Measurements from ENCODE around the gene TBPL1.

The TBPL1 gene

DNA sequence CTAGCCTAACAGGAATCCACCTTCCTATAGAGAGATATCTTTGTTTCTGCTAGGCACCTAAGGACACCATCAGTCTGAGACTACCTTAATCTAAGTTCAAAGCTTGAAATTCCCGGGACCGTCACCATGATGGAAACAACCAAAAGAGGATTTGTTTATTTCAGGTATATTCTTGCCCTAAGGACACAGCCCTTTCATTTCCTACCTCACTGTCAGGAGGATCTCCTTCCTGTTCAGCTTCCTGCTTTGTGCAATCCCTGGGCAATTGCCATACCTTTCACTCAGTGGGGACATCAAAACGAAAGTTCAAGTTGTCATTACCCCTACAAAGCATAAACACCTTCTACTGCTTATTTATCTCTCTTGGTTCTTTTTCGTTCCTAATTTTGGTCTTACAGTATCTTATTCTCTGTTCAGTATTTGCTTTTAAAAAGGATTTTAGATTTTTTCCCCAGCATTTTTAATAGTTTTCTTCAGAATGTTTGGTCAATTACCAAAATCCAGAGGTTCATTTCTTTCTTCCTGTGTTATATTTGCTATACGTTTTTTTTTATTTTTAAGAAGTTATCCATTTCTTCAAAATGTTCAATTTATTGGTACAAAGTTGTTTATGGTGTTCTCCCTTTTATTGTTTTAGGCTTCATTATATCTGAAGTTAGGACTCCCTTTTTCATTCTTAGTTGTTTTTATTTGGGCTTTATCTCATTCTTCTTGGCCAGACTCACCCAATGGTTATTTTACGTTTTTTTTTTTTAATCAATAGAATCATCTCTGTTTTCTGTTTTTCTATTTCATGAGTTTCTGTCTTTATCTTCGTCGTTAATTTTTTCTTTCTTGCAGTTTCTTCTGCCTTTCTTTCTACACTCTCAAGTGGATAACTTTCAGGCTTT, 13.0 kb upstream of the TBPL1 start:
- Histone ChIP-seq H3K9me3 (ENCODE audit: low read length) (no peaks in the 10 kb centered on the region), H2AFZ (ENCODE audit: low read depth, low read length) (no peak overlapping the region), H3K36me3 (ENCODE audit: insufficient read depth, low read length) (no peaks in the 10 kb centered on the region), H3K4me3 (ENCODE audit: low read length) (no peak overlapping the region), H3K27me3 (ENCODE audit: insufficient read depth, low read length) (no peaks in the 10 kb centered on the region), H3K4me1 (ENCODE audit: insufficient read depth, low read length) (peaks cover 2% of the 10 kb centered on the region)

DNA sequence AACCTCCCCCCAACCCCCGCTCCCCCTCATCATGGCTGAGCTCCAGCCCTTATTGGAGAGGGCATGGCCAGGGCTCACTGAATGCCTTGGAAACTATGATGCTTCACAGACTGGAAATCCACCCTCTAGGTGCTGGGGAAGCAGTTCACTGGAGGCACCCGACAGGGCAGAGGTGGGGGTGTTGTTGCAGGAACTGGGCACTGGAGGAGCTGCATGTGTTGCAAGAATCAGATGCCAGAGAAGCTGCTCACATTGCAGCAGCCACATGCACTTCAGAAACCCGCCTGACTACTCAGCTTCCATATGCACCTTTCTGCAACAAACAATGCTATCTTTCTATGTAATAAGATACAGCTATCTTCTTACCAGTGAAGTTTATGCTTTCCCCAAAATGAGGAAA, 7.9 kb upstream of the TBPL1 start:
- H3K9me3 ChIP-seq (ENCODE audit: low read length), result no peaks in the 10 kb centered on the region
- H2AFZ ChIP-seq (ENCODE audit: low read depth, low read length), result no peak overlapping the region
- no peak overlapping the region for H3K4me3 ChIP-seq (ENCODE audit: low read length)
- H3K4me1 ChIP-seq (ENCODE audit: insufficient read depth, low read length), result peaks cover 2% of the 10 kb centered on the region
- H3K36me3 ChIP-seq (ENCODE audit: insufficient read depth, low read length), result no peaks in the 10 kb centered on the region
- peaks cover 2% of the 10 kb centered on the region for H3K27me3 ChIP-seq (ENCODE audit: insufficient read depth, low read length)

DNA sequence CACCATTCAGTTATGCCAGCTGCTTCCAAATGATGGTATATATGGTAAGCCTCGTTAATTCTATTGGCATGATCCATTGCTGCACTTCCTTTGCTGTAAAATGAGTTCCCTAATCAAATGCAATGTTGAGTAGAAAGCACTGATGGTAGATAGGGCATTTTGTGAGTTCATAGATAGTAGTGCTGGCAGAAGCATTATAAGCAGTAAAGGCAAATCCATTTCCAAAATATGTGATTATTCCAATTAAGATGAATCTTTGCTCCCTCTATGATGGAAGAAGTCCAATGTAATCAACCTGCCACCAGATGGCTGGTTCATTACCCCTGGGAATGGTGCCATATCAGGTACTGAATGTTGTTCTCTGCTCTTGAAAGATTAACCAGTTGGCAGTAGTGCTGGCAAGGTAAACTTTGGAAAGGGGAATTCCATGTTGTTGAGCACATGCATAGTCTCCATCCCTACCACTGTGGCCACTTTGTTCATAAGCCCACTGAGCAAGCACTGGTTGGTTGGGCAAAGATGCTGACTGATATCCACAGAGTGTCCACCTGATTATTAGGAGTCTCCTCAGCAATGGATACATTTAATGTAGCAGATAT, 5.6 kb upstream of the TBPL1 start:
- peaks cover 11% of the 10 kb centered on the region for H3K4me1 ChIP-seq (ENCODE audit: insufficient read depth, low read length)
- H3K27me3 ChIP-seq (ENCODE audit: insufficient read depth, low read length), result peaks cover 2% of the 10 kb centered on the region
- no peaks in the 10 kb centered on the region for H3K9me3 ChIP-seq (ENCODE audit: low read length)
- H3K36me3 ChIP-seq (ENCODE audit: insufficient read depth, low read length), result no peaks in the 10 kb centered on the region
- no peak overlapping the region for H2AFZ ChIP-seq (ENCODE audit: low read depth, low read length)
- no peak overlapping the region for H3K4me3 ChIP-seq (ENCODE audit: low read length)

DNA sequence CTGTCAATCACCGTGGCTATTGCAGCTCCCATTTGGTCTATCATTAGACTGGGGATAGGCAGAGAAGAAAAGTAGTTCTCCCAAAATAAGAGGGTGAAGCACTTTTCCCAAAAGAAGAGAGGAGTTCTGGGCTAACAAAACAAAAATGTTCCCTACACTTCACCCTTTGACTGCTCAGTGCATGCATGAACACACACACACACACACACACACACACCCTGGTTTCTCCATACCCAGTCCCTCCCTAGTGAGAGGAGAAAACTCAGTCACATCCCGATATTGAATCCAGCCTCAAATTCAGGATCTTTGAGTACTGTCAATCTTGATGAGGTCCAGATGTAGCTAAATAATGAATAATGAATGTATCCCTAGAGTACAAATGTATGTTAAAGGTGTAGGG, 4.6 kb upstream of the TBPL1 start:
- Histone ChIP-seq H3K4me1 (ENCODE audit: insufficient read depth, low read length) (peaks cover 11% of the 10 kb centered on the region), H3K4me3 (ENCODE audit: low read length) (no peak overlapping the region), H3K36me3 (ENCODE audit: insufficient read depth, low read length) (no peaks in the 10 kb centered on the region), H3K27me3 (ENCODE audit: insufficient read depth, low read length) (peaks cover 2% of the 10 kb centered on the region), H3K9me3 (ENCODE audit: low read length) (no peaks in the 10 kb centered on the region), H2AFZ (ENCODE audit: low read depth, low read length) (no peak overlapping the region)

DNA sequence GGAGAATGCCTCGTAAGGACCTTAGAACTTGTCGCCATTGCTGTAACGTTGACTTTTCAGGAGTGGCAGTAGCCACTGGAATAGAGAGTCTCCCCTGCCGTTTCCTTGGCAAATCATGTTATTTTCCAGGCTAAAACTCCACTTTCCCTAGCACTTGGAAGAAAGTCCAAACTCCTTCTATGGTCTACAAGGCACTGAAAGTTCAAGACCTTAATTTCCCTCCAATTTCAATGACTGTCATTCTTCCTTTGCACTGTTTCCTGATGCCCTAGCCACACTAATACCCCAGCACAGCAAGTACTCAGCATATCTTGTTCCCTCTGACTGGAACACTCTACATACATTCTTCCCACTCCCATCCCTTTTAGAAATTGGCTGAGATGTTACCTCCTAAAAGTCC, 1.8 kb upstream of the TBPL1 start:
- H3K27me3 ChIP-seq (ENCODE audit: insufficient read depth, low read length), result peaks cover 2% of the 10 kb centered on the region
- peaks cover 30% of the 10 kb centered on the region for H3K4me1 ChIP-seq (ENCODE audit: insufficient read depth, low read length)
- H3K36me3 ChIP-seq (ENCODE audit: insufficient read depth, low read length), result no peaks in the 10 kb centered on the region
- H3K9me3 ChIP-seq (ENCODE audit: low read length), result no peaks in the 10 kb centered on the region
- H3K4me3 ChIP-seq (ENCODE audit: low read length), result peak overlapping the region; percentile 63
- peak overlapping the region; percentile 93 for H2AFZ ChIP-seq (ENCODE audit: low read depth, low read length)

DNA sequence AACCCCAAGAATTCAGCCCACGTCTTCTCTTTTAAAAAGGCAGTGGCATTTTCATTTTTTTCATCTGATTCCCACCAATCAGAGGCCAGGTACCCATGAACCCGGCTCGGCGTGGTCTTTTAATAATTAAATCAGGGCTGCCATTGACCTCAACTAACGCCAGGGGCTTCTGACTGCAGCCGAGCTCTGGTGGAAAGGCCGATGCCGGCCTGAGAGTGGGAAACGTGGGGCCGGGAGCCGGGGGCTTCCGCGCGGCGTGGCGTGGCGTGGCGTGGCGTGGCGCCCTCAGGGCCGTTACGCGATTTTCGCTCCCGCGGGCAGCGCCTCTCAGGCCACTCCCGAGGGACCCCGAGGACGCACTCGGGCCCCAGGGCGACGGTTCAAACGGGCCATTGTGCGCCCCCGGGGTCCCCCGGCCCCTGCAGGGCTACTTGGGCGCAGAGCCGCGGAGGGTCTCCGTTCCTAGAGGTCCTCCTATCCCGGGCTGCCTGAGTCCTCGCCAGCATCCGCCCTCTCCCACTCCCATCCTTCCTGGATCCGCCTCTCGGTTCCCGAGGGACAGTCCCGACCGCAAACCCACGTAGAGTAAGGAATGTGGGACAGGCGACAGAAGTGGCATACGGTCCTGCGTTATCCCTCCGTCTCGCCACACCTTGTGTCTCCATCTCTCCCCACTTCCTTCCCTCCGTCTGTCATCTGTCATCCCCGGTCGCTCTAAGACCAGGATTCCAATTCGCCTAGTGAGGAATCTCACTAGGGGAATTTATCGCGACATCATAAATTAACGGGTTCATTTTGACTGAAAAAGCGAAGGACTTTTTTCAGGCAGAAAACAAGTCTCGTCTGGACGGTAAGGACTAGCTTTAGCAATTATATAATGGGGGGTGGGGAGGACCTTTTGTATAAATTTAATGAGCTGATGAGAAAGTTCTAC, 876 bp upstream of the TBPL1 start:
- H3K4me1 ChIP-seq (ENCODE audit: insufficient read depth, low read length), result peaks cover 35% of the 10 kb centered on the region
- peak overlapping the region; percentile 93 for H2AFZ ChIP-seq (ENCODE audit: low read depth, low read length)
- H3K9me3 ChIP-seq (ENCODE audit: low read length), result no peaks in the 10 kb centered on the region
- H3K36me3 ChIP-seq (ENCODE audit: insufficient read depth, low read length), result no peaks in the 10 kb centered on the region
- peaks cover 2% of the 10 kb centered on the region for H3K27me3 ChIP-seq (ENCODE audit: insufficient read depth, low read length)
- peak overlapping the region; percentile 63 for H3K4me3 ChIP-seq (ENCODE audit: low read length)

DNA sequence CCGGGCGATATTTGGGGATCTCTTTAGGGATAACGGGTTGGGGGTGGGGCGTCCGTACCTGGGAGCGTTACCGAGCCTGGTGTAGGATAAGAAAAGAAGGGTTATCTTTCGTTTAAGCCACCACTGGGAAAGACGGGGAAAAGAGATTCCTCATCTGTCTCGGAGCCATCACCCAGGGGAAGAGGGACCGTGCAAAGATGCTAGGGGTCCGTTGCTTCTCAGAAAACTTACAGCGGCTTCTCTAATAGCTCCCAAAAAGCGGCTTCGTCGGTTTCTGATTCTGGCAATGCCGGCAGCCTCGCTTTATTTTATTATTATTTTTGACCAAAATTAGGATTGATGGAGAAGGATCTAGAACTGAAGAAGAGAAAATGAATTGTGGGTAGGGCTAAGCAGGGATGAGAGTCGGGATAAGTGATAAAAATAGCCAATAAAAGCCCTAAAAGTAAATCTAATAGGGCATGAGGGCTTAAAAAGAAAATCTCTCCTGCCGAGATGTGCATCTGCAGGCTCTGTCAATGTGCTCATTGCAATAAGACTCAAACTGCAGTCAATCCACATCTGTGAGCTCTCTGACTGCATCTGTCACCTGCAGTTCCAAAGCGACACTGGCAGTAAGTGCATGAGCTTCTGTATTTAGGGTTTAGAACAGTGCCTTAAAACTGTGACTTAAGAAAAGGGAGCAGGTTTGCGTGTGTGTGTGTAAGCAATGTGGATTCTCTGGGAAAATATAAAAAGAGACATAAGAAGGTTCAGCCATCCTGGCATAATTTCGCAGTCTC, 801 bp downstream of the TBPL1 start:
- peak overlapping the region; percentile 63 for H3K4me3 ChIP-seq (ENCODE audit: low read length)
- no peaks in the 10 kb centered on the region for H3K9me3 ChIP-seq (ENCODE audit: low read length)
- peak overlapping the region; percentile 74 for H2AFZ ChIP-seq (ENCODE audit: low read depth, low read length)
- H3K27me3 ChIP-seq (ENCODE audit: insufficient read depth, low read length), result no peaks in the 10 kb centered on the region
- peaks cover 35% of the 10 kb centered on the region for H3K4me1 ChIP-seq (ENCODE audit: insufficient read depth, low read length)
- no peaks in the 10 kb centered on the region for H3K36me3 ChIP-seq (ENCODE audit: insufficient read depth, low read length)

DNA sequence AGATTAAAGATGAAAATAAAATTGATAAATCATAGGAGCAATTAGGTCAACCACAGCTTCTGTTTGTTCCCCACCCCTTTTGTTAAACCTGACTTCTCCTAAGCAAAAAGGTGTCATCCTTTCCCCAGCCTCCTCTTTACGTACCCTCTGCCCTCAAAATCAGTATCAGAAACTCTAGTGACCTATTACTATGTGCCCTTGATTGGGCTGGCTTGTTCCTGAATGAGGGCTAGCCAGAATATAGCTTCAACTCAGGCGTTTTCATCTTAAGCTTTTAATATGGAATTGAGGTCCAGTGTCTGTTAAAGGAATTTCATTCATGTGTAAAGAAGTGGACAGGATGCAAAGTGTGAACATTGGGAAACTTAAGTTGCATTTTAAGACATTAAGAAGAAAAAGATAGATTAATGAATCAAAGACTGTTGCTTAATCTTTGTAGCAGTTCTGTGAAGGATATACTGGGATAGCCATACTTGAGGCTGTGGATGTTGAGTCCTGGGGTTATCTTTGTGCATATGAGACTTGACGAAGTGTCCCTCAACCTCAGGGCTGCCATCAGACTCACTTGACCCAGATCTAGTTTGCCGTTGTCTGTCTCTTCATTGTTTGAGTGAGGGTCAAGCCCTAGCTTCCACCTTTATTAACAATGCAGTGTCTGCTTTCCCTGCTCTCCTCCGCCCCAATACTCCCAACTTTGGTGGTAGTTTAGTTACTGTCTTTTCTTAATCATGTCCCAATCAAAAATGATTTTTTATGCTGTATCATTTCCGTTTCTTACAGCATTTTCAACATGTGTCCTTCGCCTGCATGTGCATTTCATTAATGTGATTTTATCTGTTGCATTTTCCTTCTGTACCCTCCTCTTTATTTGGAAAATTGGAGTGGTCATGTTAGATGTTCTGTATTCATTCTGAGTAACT, 1.9 kb downstream of the TBPL1 start:
- H2AFZ ChIP-seq (ENCODE audit: low read depth, low read length), result no peak overlapping the region
- no peaks in the 10 kb centered on the region for H3K27me3 ChIP-seq (ENCODE audit: insufficient read depth, low read length)
- H3K4me1 ChIP-seq (ENCODE audit: insufficient read depth, low read length), result peaks cover 35% of the 10 kb centered on the region
- H3K4me3 ChIP-seq (ENCODE audit: low read length), result peak overlapping the region; percentile 63
- H3K36me3 ChIP-seq (ENCODE audit: insufficient read depth, low read length), result no peaks in the 10 kb centered on the region
- H3K9me3 ChIP-seq (ENCODE audit: low read length), result peaks cover 2% of the 10 kb centered on the region

DNA sequence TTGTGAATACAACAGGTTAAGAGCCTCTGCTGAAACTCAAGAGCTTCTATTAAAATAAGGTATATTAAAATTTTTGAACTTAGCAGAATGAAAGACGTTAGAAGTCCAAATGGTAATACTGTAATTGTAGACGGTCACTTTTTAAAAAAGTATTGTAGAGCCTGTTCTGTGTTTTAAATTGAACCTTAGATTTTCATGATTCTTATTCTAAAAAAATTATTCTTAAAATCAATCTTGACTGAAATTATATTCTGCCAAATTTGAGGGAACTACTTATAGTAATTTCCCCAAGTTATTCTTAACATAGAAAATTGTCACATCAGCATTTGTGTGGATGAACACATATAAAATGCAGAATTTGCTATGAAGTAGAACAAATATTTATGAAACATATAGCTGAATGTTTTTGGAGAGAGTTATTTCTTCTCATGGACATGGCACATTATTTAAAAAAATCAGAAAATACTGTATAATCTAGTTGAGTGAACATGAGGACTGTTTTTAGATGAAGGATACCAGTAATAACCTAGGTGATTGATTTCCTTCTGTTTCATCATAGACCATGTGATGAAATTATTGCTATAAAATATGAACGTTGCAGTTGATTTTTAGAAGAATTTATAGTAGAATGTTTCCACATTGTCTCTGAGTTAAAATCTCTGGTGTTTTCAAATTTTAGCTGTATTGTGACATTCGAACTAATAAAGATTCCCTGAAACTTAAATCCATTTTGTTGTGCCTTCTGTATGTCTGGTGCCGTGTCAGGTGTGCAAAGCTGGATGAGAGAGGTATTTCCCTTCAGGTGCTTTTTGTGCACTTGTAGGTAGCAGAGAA, 2.8 kb downstream of the TBPL1 start:
- Histone ChIP-seq H3K27me3 (ENCODE audit: insufficient read depth, low read length) (no peaks in the 10 kb centered on the region), H3K4me1 (ENCODE audit: insufficient read depth, low read length) (peaks cover 35% of the 10 kb centered on the region), H3K36me3 (ENCODE audit: insufficient read depth, low read length) (no peaks in the 10 kb centered on the region), H3K9me3 (ENCODE audit: low read length) (peaks cover 4% of the 10 kb centered on the region), H3K4me3 (ENCODE audit: low read length) (peak overlapping the region; percentile 63), H2AFZ (ENCODE audit: low read depth, low read length) (no peak overlapping the region)

DNA sequence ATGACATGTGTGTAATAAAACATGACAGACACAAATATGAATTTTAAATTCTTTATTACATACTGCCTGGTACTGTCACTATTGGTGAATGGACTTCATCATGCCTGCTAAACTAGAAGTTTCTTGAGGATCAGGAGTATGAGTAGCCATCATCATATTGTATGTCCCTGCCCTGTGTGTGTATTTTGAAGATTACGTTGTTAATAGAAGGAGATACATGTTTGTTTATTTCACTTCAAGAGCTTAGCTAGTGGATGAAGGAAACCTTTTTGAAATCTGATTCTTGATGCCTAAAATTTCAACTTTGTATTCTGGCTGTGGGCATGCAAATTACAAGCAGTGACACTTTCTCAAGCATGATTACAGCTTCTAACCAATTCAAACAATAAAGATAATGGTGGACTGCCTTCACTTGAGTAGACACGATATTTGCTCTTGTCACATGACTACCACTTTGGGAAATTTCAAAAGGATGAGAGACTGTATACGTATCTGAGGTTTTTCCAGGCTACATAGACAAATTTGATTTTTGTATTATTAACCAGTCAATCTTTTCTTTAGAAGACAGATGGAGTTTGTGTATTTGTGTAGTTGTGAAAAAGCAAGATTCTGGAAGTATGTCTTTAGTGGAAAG, 3.5 kb downstream of the TBPL1 start:
- H3K9me3 ChIP-seq (ENCODE audit: low read length), result peaks cover 4% of the 10 kb centered on the region
- no peak overlapping the region for H3K4me3 ChIP-seq (ENCODE audit: low read length)
- H2AFZ ChIP-seq (ENCODE audit: low read depth, low read length), result no peak overlapping the region
- no peaks in the 10 kb centered on the region for H3K27me3 ChIP-seq (ENCODE audit: insufficient read depth, low read length)
- no peaks in the 10 kb centered on the region for H3K36me3 ChIP-seq (ENCODE audit: insufficient read depth, low read length)
- peaks cover 31% of the 10 kb centered on the region for H3K4me1 ChIP-seq (ENCODE audit: insufficient read depth, low read length)

DNA sequence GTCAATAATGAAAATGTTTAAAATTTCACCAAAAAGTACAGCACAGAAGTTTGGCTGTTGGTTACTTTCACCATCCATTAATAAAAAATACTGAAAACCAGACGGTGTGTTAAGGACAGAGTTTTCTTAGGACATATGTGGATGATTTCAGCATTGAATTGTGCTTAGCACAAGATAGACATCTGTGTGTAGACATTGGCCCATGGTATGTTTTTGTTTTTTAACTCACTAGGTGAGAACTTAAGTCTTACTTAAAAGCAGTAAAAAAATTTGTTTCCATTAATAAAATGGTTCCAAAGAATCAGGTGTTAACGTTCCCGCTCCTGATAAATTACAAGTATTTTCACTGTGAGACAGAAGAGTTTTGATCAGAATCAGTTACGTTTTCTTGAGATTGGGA, 4.2 kb downstream of the TBPL1 start:
- Histone ChIP-seq H3K9me3 (ENCODE audit: low read length) (peaks cover 4% of the 10 kb centered on the region), H3K36me3 (ENCODE audit: insufficient read depth, low read length) (no peaks in the 10 kb centered on the region), H2AFZ (ENCODE audit: low read depth, low read length) (no peak overlapping the region), H3K4me1 (ENCODE audit: insufficient read depth, low read length) (peaks cover 36% of the 10 kb centered on the region), H3K4me3 (ENCODE audit: low read length) (no peak overlapping the region), H3K27me3 (ENCODE audit: insufficient read depth, low read length) (no peaks in the 10 kb centered on the region)

Measured in neuron (in vitro differentiated cells).